Measurements from ENCODE around the gene SUGCT. TPM values are rescaled to one million over a fixed set of nuclear protein-coding genes. Genes with fewer than 3 reads are reported as not detected.
"Not testable (repeated sequence)": the region's sequence is repeated elsewhere in the genome, so short reads cannot be mapped to it uniquely, and the experiment has no call there.

The SUGCT gene
- total RNA-seq, 1 donor from 2014 or later, result 12.0 TPM

- Histone ChIP-seq H3K9ac (ENCODE audit: low read depth in 1 of 3, low read length in 3 of 3) (no peak overlapping the region), H3K27ac (ENCODE audit: low read depth, low read length) (no peak overlapping the region), H3K36me3 (ENCODE audit: control insufficient read depth in 3 of 3, insufficient read depth in 3 of 3, low read length in 3 of 3) (no peaks in the 10 kb centered on the region), H3K4me1 (ENCODE audit: control insufficient read depth in 3 of 3, insufficient read depth in 3 of 3, low read length in 3 of 3) (no peaks in the 10 kb centered on the region), H3K9me3 (ENCODE audit: control insufficient read depth in 3 of 3, low read length in 3 of 3) (no peaks in the 10 kb centered on the region), H3K27me3 (ENCODE audit: control insufficient read depth in 3 of 3, insufficient read depth in 3 of 3, low read length in 3 of 3) (no peaks in the 10 kb centered on the region), H3K4me3 (ENCODE audit: low read length in 3 of 3) (no peak overlapping the region)
These were observed 79.1 kb downstream of the SUGCT start for GRCh38 chr7:40213856-40214255.

- not testable (repeated sequence) for H3K9me3 ChIP-seq (ENCODE audit: control insufficient read depth in 3 of 3, low read length in 3 of 3); H3K27ac ChIP-seq (ENCODE audit: low read depth, low read length); H3K36me3 ChIP-seq (ENCODE audit: control insufficient read depth in 3 of 3, insufficient read depth in 3 of 3, low read length in 3 of 3); H3K27me3 ChIP-seq (ENCODE audit: control insufficient read depth in 3 of 3, insufficient read depth in 3 of 3, low read length in 3 of 3); H3K9ac ChIP-seq (ENCODE audit: low read depth in 1 of 3, low read length in 3 of 3); H3K4me1 ChIP-seq (ENCODE audit: control insufficient read depth in 3 of 3, insufficient read depth in 3 of 3, low read length in 3 of 3); H3K4me3 ChIP-seq (ENCODE audit: low read length in 3 of 3)
These were observed 83.8 kb downstream of the SUGCT start for GRCh38 chr7:40218612-40219011.

DNA sequence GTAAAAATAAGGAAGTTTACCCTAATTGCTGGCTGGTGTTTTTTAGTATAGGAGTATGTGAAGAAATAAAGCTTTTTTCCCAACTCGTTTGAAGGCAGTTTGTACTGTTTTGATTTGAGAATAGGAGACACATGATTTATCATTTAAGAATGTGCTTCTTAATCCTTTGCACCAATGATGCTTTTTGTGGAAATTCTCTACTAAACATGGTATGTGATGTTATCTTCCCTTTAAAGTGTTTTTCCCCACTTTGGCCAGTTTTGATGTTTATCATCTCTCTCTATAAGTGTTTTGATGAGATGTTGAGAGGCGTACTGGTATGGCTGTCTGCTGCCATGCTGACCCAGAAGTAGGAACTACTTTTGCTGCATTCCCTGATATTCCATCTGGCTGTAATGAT is 85.1 kb downstream of the SUGCT start:
- Histone ChIP-seq H3K27ac (ENCODE audit: low read depth, low read length) (no peak overlapping the region), H3K36me3 (ENCODE audit: control insufficient read depth in 3 of 3, insufficient read depth in 3 of 3, low read length in 3 of 3) (no peaks in the 10 kb centered on the region), H3K27me3 (ENCODE audit: control insufficient read depth in 3 of 3, insufficient read depth in 3 of 3, low read length in 3 of 3) (no peaks in the 10 kb centered on the region), H3K4me3 (ENCODE audit: low read length in 3 of 3) (no peak overlapping the region), H3K9ac (ENCODE audit: low read depth in 1 of 3, low read length in 3 of 3) (no peak overlapping the region), H3K9me3 (ENCODE audit: control insufficient read depth in 3 of 3, low read length in 3 of 3) (no peaks in the 10 kb centered on the region), H3K4me1 (ENCODE audit: control insufficient read depth in 3 of 3, insufficient read depth in 3 of 3, low read length in 3 of 3) (no peaks in the 10 kb centered on the region)

- Histone ChIP-seq H3K4me3 (ENCODE audit: low read length in 3 of 3) (no peak overlapping the region), H3K27me3 (ENCODE audit: control insufficient read depth in 3 of 3, insufficient read depth in 3 of 3, low read length in 3 of 3) (no peaks in the 10 kb centered on the region), H3K27ac (ENCODE audit: low read depth, low read length) (no peak overlapping the region), H3K4me1 (ENCODE audit: control insufficient read depth in 3 of 3, insufficient read depth in 3 of 3, low read length in 3 of 3) (no peaks in the 10 kb centered on the region), H3K36me3 (ENCODE audit: control insufficient read depth in 3 of 3, insufficient read depth in 3 of 3, low read length in 3 of 3) (no peaks in the 10 kb centered on the region), H3K9me3 (ENCODE audit: control insufficient read depth in 3 of 3, low read length in 3 of 3) (no peaks in the 10 kb centered on the region), H3K9ac (ENCODE audit: low read depth in 1 of 3, low read length in 3 of 3) (no peak overlapping the region)
These were observed 85.7 kb downstream of the SUGCT start for GRCh38 chr7:40220421-40220911.

DNA sequence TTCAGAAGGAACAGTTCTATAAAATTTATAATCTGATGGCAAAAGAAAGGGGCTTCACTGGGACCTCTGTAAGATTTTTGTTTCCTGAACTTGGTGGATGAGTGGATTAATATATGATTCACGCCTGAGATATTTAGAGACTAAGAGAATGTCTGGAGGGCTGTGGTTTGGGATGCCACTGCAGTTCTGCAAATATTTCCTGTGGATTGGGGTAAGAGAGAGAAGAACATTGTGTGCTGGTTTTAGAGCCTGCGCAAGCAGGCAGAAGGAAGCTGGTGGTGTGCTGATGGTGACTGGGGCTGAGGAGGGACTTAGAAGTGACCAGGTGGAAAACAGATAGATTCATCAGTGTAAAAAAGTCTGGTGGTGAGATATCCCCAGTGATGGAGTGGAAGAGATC is 87.0 kb downstream of the SUGCT start:
- H3K36me3 ChIP-seq (ENCODE audit: control insufficient read depth in 3 of 3, insufficient read depth in 3 of 3, low read length in 3 of 3), result no peaks in the 10 kb centered on the region
- no peak overlapping the region for H3K4me3 ChIP-seq (ENCODE audit: low read length in 3 of 3)
- no peaks in the 10 kb centered on the region for H3K4me1 ChIP-seq (ENCODE audit: control insufficient read depth in 3 of 3, insufficient read depth in 3 of 3, low read length in 3 of 3)
- H3K9ac ChIP-seq (ENCODE audit: low read depth in 1 of 3, low read length in 3 of 3), result no peak overlapping the region
- H3K27me3 ChIP-seq (ENCODE audit: control insufficient read depth in 3 of 3, insufficient read depth in 3 of 3, low read length in 3 of 3), result no peaks in the 10 kb centered on the region
- H3K27ac ChIP-seq (ENCODE audit: low read depth, low read length), result no peak overlapping the region
- H3K9me3 ChIP-seq (ENCODE audit: control insufficient read depth in 3 of 3, low read length in 3 of 3), result no peaks in the 10 kb centered on the region

GRCh38 chr7:40223451-40224127 is 88.8 kb downstream of the SUGCT start:
- H3K4me1 ChIP-seq (ENCODE audit: control insufficient read depth in 3 of 3, insufficient read depth in 3 of 3, low read length in 3 of 3), result no peaks in the 10 kb centered on the region
- no peaks in the 10 kb centered on the region for H3K27me3 ChIP-seq (ENCODE audit: control insufficient read depth in 3 of 3, insufficient read depth in 3 of 3, low read length in 3 of 3)
- no peaks in the 10 kb centered on the region for H3K36me3 ChIP-seq (ENCODE audit: control insufficient read depth in 3 of 3, insufficient read depth in 3 of 3, low read length in 3 of 3)
- no peak overlapping the region for H3K27ac ChIP-seq (ENCODE audit: low read depth, low read length)
- H3K9ac ChIP-seq (ENCODE audit: low read depth in 1 of 3, low read length in 3 of 3), result no peak overlapping the region
- H3K9me3 ChIP-seq (ENCODE audit: control insufficient read depth in 3 of 3, low read length in 3 of 3), result no peaks in the 10 kb centered on the region
- H3K4me3 ChIP-seq (ENCODE audit: low read length in 3 of 3), result no peak overlapping the region

GRCh38 chr7:40230101-40230500 is 95.3 kb downstream of the SUGCT start:
- H3K36me3 ChIP-seq (ENCODE audit: control insufficient read depth in 3 of 3, insufficient read depth in 3 of 3, low read length in 3 of 3), result no peaks in the 10 kb centered on the region
- no peak overlapping the region for H3K9ac ChIP-seq (ENCODE audit: low read depth in 1 of 3, low read length in 3 of 3)
- no peaks in the 10 kb centered on the region for H3K9me3 ChIP-seq (ENCODE audit: control insufficient read depth in 3 of 3, low read length in 3 of 3)
- H3K27ac ChIP-seq (ENCODE audit: low read depth, low read length), result no peak overlapping the region
- no peaks in the 10 kb centered on the region for H3K4me1 ChIP-seq (ENCODE audit: control insufficient read depth in 3 of 3, insufficient read depth in 3 of 3, low read length in 3 of 3)
- H3K27me3 ChIP-seq (ENCODE audit: control insufficient read depth in 3 of 3, insufficient read depth in 3 of 3, low read length in 3 of 3), result no peaks in the 10 kb centered on the region
- no peak overlapping the region for H3K4me3 ChIP-seq (ENCODE audit: low read length in 3 of 3)

GRCh38 chr7:40231796-40232195 is 97.0 kb downstream of the SUGCT start:
- H3K27ac ChIP-seq (ENCODE audit: low read depth, low read length), result no peak overlapping the region
- H3K9ac ChIP-seq (ENCODE audit: low read depth in 1 of 3, low read length in 3 of 3), result no peak overlapping the region
- no peaks in the 10 kb centered on the region for H3K27me3 ChIP-seq (ENCODE audit: control insufficient read depth in 3 of 3, insufficient read depth in 3 of 3, low read length in 3 of 3)

GRCh38 chr7:40232242-40232893 is 97.6 kb downstream of the SUGCT start:
- Histone ChIP-seq H3K27ac (ENCODE audit: low read depth, low read length) (no peak overlapping the region), H3K4me1 (ENCODE audit: control insufficient read depth in 3 of 3, insufficient read depth in 3 of 3, low read length in 3 of 3) (no peaks in the 10 kb centered on the region), H3K9me3 (ENCODE audit: control insufficient read depth in 3 of 3, low read length in 3 of 3) (no peaks in the 10 kb centered on the region), H3K27me3 (ENCODE audit: control insufficient read depth in 3 of 3, insufficient read depth in 3 of 3, low read length in 3 of 3) (no peaks in the 10 kb centered on the region), H3K9ac (ENCODE audit: low read depth in 1 of 3, low read length in 3 of 3) (no peak overlapping the region), H3K36me3 (ENCODE audit: control insufficient read depth in 3 of 3, insufficient read depth in 3 of 3, low read length in 3 of 3) (no peaks in the 10 kb centered on the region), H3K4me3 (ENCODE audit: low read length in 3 of 3) (no peak overlapping the region)

More at GRCh38 chr7:40231796-40232195, 97.0 kb downstream of the SUGCT start:
- no peaks in the 10 kb centered on the region for H3K36me3 ChIP-seq (ENCODE audit: control insufficient read depth in 3 of 3, insufficient read depth in 3 of 3, low read length in 3 of 3)
- no peaks in the 10 kb centered on the region for H3K4me1 ChIP-seq (ENCODE audit: control insufficient read depth in 3 of 3, insufficient read depth in 3 of 3, low read length in 3 of 3)
- no peaks in the 10 kb centered on the region for H3K9me3 ChIP-seq (ENCODE audit: control insufficient read depth in 3 of 3, low read length in 3 of 3)
- H3K4me3 ChIP-seq (ENCODE audit: low read length in 3 of 3), result no peak overlapping the region

GRCh38 chr7:40234046-40234445 is 99.2 kb downstream of the SUGCT start:
- no peak overlapping the region for H3K9ac ChIP-seq (ENCODE audit: low read depth in 1 of 3, low read length in 3 of 3)
- H3K4me1 ChIP-seq (ENCODE audit: control insufficient read depth in 3 of 3, insufficient read depth in 3 of 3, low read length in 3 of 3), result no peaks in the 10 kb centered on the region
- no peak overlapping the region for H3K4me3 ChIP-seq (ENCODE audit: low read length in 3 of 3)
- no peaks in the 10 kb centered on the region for H3K27me3 ChIP-seq (ENCODE audit: control insufficient read depth in 3 of 3, insufficient read depth in 3 of 3, low read length in 3 of 3)
- no peaks in the 10 kb centered on the region for H3K9me3 ChIP-seq (ENCODE audit: control insufficient read depth in 3 of 3, low read length in 3 of 3)
- no peak overlapping the region for H3K27ac ChIP-seq (ENCODE audit: low read depth, low read length)
- H3K36me3 ChIP-seq (ENCODE audit: control insufficient read depth in 3 of 3, insufficient read depth in 3 of 3, low read length in 3 of 3), result no peaks in the 10 kb centered on the region
